ENCODE data around the gene FOXD4L3. TPM values are rescaled to one million over a fixed set of nuclear protein-coding genes. Genes with fewer than 3 reads are reported as not detected.
"Not testable (repeated sequence)": the region's sequence is repeated elsewhere in the genome, so short reads cannot be mapped to it uniquely, and the experiment has no call there.

The FOXD4L3 gene
- total RNA-seq, 4 donors from 2014 or later: not detected

DNA sequence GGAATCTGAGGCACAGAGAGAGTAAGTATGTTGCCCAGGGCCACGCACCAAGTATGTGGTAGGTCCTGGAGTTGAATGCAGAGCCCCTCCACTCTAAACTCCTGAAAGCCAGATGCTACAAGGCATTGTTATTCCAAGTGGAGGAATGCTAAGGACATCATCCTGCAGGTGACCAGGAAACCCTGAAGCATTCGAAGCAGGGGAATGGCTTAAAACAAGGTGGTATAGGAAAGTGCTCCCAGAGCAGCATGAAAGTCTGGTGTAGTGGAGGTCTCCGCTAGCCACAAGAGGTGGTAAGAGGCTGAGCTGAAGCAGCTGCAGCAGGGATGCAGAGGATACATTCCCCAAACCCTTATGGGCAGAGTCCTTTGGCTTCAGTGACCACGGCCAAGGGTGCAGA lies 26.4 kb downstream of the FOXD4L3 start:
- WGBS: 75% methylated on average over 2 of the region's 4 CpGs
- DNase-seq (ENCODE audit: extremely low spot score); H3K27ac ChIP-seq (replicated peaks in 1 of 4); H3K36me3 ChIP-seq; intact Hi-C loops (cut with DNase I); H3K9me3 ChIP-seq; H3K27me3 ChIP-seq; H3K4me1 ChIP-seq; H3K4me3 ChIP-seq: not testable (repeated sequence)

- H3K27me3 ChIP-seq; H3K36me3 ChIP-seq; H3K9me3 ChIP-seq; DNase-seq (ENCODE audit: extremely low spot score); intact Hi-C loops (cut with DNase I); H3K4me1 ChIP-seq; H3K4me3 ChIP-seq; H3K27ac ChIP-seq (replicated peaks in 1 of 4): not testable (repeated sequence)
- WGBS: 84% methylated on average over 10 of the region's 11 CpGs
Observed at GRCh38 chr9:68330531-68331173, 28.0 kb downstream of the FOXD4L3 start.

DNA sequence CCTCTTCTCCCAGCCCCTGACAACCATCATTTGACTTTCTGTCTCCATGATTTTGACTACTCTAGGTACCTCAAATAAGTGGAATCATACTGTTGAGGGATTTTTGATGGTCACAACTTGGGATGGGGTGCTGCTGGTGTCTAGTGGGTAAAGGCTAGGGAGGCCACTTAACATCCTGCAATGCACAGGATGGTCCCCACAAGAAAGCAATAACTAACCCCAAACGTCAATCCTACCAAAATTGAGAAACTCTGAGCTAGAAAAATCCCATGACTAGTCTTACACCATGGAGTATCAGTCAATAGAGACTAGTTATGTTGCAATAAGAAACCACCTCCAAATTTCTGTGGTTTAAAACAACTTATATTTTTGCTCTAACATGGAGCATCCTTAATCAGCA lies 29.5 kb downstream of the FOXD4L3 start:
- H3K9me3 ChIP-seq; intact Hi-C loops (cut with DNase I); H3K4me1 ChIP-seq; H3K4me3 ChIP-seq; DNase-seq (ENCODE audit: extremely low spot score); H3K27me3 ChIP-seq; H3K27ac ChIP-seq (replicated peaks in 1 of 4); H3K36me3 ChIP-seq: not testable (repeated sequence)
- no CpG with 5 or more reads among the region's 1 CpG for WGBS

DNA sequence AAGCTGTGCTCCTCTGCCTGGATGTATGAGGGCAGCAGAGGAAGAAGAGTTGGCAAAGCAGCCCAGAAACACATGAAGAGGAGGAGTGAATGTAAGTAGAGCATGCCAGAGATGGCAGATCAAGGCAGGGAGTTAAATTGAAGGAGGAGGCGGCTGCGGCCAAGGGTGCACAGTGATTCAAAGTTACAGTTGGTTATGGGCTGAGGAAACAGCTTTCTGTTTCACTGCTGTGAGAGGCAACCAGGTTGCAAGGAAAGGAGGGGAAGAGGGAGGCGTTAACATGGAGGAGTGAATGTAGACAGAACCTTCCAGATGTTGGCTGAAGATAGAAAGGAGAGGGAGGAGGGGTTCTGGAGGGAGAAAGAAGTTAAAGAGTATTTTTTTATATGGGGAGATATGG lies 33.3 kb downstream of the FOXD4L3 start:
- H3K9me3 ChIP-seq; H3K4me3 ChIP-seq; H3K27me3 ChIP-seq; H3K4me1 ChIP-seq; DNase-seq (ENCODE audit: extremely low spot score); H3K36me3 ChIP-seq; H3K27ac ChIP-seq (replicated peaks in 1 of 4); intact Hi-C loops (cut with DNase I): not testable (repeated sequence)
- 78% methylated on average over 3 of the region's 3 CpGs for WGBS

DNA sequence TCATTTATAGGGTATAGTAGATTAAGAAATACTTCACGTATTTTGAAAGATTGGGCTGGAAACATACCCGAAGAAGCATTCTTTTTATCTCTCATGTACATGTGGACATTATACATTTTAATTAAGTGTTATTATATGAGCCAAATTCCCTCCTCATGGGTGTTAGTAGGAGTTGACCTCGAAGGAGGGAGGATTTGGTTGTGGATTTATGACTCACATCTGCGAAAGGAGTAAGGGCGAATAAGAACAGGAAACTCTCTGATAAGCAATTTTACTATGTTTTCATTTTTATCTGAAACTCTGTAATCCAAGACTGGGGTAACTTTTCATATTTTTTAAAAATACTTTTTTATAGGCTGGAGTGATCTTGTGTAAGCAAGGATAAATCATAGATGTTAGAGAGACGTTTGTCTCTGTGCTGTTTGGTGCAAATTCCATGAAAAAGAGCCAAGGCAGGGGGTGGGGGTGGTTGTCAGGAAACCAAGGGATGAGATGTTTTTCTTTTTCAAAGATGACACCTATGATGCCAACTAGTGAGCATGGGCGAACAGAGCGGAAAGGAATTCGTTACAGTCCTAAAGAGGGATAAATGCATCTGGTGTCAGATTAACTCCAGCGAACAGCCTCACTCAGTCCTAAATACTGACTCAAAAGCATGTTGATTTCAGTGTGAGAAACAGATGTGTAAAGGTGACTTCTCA lies 34.1 kb downstream of the FOXD4L3 start:
- H3K27me3 ChIP-seq; DNase-seq (ENCODE audit: extremely low spot score); H3K36me3 ChIP-seq; H3K4me1 ChIP-seq; H3K9me3 ChIP-seq; H3K4me3 ChIP-seq; intact Hi-C loops (cut with DNase I); H3K27ac ChIP-seq (replicated peaks in 1 of 4): not testable (repeated sequence)
- 68% methylated on average over 6 of the region's 10 CpGs for whole genome bisulfite sequencing

DNA sequence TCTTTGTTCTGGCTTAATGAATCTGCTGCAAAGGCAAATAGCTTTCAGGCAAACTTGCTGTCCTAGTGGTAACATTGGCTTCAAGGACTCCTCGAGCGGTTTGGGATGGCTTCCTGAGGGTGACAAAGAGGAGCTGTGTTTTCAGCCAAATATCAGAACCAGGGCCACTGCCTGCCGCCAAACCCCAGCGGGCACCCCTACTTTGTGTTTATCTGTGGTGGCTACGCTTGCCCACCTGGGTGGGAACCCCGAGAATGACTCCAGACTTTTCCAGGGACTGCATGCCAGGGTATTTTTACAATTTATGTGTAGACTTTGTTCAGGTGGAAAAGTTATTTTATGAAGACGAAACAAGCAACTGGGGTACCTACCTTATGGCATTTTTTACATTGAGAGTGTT lies 35.3 kb downstream of the FOXD4L3 start:
- WGBS: 86% methylated on average over 7 of the region's 7 CpGs
- H3K36me3 ChIP-seq; H3K4me3 ChIP-seq; H3K4me1 ChIP-seq; intact Hi-C loops (cut with DNase I); DNase-seq (ENCODE audit: extremely low spot score); H3K27me3 ChIP-seq; H3K9me3 ChIP-seq; H3K27ac ChIP-seq (replicated peaks in 1 of 4): not testable (repeated sequence)

- H3K36me3 ChIP-seq; H3K4me1 ChIP-seq; H3K9me3 ChIP-seq; intact Hi-C loops (cut with DNase I); H3K27me3 ChIP-seq; H3K27ac ChIP-seq (replicated peaks in 1 of 4); DNase-seq (ENCODE audit: extremely low spot score); H3K4me3 ChIP-seq: not testable (repeated sequence)
- 3% methylated on average over 6 of the region's 10 CpGs for WGBS
- TF ChIP-seq, protein P1, sequence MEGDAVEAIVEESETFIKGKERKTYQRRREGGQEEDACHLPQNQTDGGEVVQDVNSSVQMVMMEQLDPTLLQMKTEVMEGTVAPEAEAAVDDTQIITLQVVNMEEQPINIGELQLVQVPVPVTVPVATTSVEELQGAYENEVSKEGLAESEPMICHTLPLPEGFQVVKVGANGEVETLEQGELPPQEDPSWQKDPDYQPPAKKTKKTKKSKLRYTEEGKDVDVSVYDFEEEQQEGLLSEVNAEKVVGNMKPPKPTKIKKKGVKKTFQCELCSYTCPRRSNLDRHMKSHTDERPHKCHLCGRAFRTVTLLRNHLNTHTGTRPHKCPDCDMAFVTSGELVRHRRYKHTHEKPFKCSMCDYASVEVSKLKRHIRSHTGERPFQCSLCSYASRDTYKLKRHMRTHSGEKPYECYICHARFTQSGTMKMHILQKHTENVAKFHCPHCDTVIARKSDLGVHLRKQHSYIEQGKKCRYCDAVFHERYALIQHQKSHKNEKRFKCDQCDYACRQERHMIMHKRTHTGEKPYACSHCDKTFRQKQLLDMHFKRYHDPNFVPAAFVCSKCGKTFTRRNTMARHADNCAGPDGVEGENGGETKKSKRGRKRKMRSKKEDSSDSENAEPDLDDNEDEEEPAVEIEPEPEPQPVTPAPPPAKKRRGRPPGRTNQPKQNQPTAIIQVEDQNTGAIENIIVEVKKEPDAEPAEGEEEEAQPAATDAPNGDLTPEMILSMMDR (IDR thresholded peaks at IDR 0.05): peak in 2 of 3 experiments; percentile 18 to 37
Observed at GRCh38 chr9:68342265-68343025, 39.8 kb downstream of the FOXD4L3 start.

- H3K9me3 ChIP-seq; DNase-seq (ENCODE audit: extremely low spot score); H3K27ac ChIP-seq (replicated peaks in 1 of 4); H3K27me3 ChIP-seq; H3K4me3 ChIP-seq; H3K4me1 ChIP-seq; H3K36me3 ChIP-seq; intact Hi-C loops (cut with DNase I): not testable (repeated sequence)
- 71% methylated on average over 4 of the region's 4 CpGs for WGBS
Observed at GRCh38 chr9:68343242-68343641, 40.6 kb downstream of the FOXD4L3 start.

- H3K27me3 ChIP-seq; DNase-seq (ENCODE audit: extremely low spot score); intact Hi-C loops (cut with DNase I): not testable (repeated sequence)
Observed at GRCh38 chr9:68343992-68344391, 41.3 kb downstream of the FOXD4L3 start.

GRCh38 chr9:68351689-68352088 lies 49.0 kb downstream of the FOXD4L3 start:
- DNase-seq (ENCODE audit: extremely low spot score); intact Hi-C loops (cut with DNase I); H3K4me1 ChIP-seq; H3K9me3 ChIP-seq; H3K27ac ChIP-seq (replicated peaks in 1 of 4); H3K4me3 ChIP-seq; H3K27me3 ChIP-seq; H3K36me3 ChIP-seq: not testable (repeated sequence)
- WGBS: 63% methylated on average over 4 of the region's 4 CpGs

More at GRCh38 chr9:68343992-68344391, 41.3 kb downstream of the FOXD4L3 start:
- not testable (repeated sequence) for H3K36me3 ChIP-seq; H3K9me3 ChIP-seq; H3K4me3 ChIP-seq; H3K27ac ChIP-seq (replicated peaks in 1 of 4); H3K4me1 ChIP-seq
- 37% methylated on average over 2 of the region's 4 CpGs for WGBS

Data from esophagus muscularis mucosa (tissue), 4 donors.